ENCODE results near the gene LPP.
A peak's percentile ranks its signal among the peaks of the same experiment; 100 is the strongest.
"Not testable (repeated sequence)": the region's sequence is repeated elsewhere in the genome, so short reads cannot be mapped to it uniquely, and the experiment has no call there.

Gene LPP, protein sequence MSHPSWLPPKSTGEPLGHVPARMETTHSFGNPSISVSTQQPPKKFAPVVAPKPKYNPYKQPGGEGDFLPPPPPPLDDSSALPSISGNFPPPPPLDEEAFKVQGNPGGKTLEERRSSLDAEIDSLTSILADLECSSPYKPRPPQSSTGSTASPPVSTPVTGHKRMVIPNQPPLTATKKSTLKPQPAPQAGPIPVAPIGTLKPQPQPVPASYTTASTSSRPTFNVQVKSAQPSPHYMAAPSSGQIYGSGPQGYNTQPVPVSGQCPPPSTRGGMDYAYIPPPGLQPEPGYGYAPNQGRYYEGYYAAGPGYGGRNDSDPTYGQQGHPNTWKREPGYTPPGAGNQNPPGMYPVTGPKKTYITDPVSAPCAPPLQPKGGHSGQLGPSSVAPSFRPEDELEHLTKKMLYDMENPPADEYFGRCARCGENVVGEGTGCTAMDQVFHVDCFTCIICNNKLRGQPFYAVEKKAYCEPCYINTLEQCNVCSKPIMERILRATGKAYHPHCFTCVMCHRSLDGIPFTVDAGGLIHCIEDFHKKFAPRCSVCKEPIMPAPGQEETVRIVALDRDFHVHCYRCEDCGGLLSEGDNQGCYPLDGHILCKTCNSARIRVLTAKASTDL

DNA sequence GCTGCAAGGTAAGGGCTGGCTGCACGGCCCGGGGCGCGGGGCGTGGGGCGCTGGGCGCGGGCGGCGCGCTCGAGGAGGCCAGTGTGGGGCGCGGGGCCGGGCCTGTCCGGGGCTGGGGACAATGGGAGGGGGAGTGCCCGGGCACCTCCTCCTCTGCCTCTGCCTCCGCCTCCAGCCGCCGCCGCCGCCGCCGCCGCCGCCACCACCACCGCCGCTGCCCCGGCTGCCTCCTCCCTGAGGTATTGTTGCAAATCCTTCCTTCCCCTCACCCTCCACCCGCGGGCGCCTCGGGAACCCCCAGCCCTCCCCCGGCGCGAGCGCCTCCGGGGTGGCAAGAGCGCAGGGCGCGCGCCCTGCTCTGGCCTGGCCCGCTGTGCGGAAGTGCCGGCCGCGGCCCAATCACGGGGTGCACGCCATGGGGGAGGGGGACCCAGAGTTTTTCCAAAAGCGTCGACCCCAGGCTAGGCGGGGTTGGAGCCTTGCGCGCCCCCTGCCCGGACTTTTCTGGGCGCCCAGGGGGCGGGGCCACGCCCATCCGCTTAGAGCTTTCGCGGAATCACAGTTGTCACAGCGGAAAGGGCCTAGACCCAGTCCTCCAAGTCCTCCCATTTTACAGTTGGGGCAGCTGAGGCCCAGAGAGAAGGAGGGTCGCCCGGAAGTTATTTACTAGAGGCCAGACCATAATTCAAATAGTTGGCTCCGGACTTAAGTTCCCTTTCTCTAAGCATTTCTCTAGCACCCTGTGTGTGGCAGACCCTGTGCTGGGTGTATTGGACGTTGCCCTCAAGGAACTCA is at the start of gene LPP:
TSS of gene LPP (plus strand) at position 144 of the 795 bp plus-strand sequence. CDS start 251,964 bp downstream, outside the sequence.
- DNase-seq (ENCODE audit: low spot score), result peak; percentile 72

DNA sequence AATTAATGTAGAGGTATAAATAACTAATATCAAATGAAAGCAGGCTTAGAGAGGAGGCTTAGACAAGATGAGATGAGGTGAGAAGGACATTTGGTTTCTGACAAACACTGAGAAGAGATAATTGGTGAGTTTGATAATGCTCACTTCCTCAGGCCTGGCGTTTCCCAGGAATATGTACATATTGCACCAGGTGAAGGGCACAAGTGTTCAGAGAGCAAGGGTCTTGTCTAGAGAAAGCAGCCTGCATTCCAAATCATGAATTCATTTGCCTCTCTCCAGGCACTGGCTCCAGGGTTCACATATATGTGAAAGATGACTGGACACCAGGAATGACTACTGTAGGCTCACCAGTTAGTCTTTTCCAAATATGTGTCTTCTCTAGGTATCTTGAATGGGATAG is 48.0 kb upstream of the LPP start:
- no peak for DNase-seq (ENCODE audit: low spot score)

DNA sequence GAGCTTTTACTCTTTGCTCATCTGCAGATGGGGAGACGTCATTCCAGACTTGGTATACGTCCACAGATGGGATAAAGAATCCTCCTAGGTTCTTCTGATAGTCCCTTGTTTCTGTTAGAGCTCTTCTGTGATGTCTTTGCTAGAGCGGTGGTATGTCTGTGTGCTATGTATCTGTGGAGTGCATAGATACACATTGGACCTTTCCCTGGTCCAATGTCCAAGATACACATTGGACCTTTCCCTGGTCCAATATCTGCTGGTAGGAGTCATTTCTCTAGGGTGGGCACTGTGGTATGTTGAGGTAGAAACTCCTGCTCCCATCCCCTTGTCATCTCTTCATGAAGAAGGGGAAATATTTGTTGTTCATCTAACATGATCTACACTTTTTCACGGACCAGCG is 47.5 kb upstream of the LPP start:
- DNase-seq (ENCODE audit: low spot score), result no peak

DNA sequence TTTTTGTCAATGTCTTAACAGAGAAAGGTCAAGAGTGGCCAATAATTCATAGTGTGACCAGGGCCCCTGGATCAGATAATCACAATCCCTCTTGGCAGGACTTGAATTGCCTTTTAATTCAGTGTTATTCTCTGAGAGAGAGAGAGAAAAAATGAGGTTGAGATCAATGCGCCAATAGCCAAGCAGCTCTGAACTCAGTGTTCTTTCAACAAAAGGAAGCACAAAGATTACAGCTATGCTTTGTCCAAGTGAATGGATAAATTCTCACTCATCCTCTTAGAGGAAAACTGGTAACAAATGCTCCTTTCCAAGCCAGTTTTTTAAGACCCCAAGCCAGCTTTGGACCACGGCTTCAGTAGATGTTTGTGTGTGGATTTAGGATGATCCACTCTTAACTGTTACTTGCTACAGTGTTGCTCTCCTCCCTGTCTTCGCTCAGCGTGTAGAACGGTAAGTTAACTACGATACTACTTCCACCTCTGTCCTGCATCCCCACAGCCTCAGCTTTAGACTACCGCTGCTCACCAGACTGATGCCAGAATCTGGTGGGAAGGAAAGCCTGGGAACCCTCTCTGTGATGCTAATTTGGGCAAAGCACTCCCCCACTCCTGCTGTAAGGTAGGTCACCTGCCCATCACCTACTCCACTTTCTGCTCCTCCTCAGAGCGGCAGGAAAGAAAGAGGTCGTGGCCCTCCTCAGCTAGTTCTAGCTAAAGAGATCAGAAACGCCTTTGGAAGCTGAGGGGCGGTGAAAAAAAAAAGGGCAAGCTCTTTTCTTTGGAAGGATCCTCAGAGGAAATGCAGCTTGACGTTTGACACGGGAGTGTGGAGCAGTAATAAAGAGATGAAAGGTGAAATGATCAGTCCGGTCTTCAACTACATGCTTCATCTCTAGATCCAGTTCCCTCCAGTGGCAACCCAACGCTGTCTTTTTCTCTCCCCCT is 46.8 kb upstream of the LPP start:
- DNase-seq (ENCODE audit: low spot score), result no peak

DNA sequence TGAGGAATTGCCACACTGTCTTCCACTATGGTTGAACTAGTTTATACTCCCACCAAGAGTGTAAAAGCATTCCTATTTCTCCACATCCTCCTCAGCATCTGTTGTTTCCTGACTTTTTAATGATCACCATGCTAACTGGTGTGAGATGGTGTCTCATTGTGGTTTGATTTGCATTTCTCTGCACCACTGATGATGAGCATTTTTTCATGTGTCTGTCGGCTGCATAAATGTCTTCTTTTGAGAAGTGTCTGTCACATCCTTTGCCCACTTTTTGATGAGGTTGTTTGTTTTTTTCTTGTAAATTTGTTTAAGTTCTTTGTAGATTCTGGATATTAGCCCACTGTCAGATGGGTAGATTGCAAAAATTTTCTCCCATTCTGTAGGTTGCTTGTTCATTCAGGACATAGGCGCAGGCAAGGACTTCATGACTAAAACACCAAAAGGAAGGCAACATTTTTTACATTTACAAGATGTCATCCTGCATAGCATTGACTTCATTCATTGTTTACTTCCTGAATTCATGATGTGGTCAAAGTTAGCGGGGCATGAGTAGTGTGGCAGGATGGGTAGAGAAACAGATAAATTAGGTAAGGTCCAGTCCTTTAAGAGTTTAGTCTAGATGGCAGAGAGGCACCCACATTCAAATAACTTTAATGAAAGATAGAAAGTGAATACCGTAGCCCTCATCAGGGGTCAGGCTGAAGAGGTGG is 45.1 kb upstream of the LPP start:
- DNase-seq (ENCODE audit: low spot score), result no peak

DNA sequence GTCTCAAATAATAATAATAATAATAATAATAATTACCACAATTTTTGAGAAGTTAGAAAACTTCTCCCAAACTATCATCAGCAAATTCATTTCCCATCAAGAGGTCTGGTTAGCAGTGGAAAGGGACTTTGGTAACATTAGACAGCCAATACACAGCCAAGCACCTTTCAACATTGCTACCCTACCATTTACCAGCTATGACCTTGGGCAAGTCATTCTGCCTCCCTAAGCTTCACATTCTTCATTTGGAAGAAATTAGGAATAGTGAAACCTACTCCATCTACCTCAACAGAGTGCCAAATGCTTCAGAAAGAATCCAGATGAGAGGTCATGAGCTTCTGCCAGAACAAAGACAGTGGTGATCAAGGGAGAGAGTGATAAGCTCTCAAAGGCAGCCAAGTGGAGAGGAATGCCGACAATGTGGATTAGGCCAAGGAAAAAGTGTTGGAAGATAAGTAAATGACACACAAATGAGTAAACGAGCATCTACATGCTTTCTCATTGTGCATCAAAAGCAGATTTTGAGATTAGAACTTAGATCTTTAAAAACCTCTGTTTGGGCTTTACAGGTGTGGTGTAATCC is 42.9 kb upstream of the LPP start:
- no peak for DNase-seq (ENCODE audit: low spot score)

DNA sequence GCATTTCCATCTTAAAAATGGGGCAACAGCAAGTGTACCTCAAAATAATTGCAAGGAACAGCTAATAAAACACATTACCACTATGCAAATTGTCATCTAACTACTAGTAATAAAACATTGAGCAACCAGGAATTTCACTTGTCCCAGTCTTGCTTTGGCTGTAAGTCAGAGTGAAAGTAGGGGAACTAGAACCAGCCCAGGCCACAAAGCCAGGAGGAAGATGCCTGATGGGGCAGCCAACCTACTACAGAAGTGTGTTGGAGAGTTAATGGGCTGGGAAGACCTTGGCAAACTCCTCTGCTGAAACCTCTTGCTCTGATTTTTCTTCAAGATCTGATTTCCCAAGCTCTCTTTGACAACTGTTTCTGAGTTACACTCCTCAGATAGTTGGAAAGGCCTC is 40.2 kb upstream of the LPP start:
- DNase-seq (ENCODE audit: low spot score), result no peak

DNA sequence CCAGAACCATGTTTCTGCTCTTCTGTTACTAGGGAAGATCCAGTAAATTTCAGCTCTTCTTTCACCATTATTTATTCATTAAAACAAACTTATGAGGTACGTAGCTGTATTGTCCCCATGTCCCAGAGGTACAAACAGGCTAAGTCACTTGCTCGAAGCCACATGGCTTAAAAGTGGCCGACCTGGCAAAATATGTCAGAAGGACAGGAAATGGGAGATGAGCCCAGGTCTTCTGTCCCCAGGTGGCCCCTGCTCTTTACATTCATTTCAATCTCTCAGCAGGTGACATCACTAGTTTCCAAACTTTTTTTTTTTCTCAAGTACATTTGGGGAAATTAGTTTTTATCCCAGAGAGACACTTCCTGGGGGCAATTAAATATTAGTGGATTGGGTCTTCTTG is 34.1 kb upstream of the LPP start:
- no peak for DNase-seq (ENCODE audit: low spot score)

DNA sequence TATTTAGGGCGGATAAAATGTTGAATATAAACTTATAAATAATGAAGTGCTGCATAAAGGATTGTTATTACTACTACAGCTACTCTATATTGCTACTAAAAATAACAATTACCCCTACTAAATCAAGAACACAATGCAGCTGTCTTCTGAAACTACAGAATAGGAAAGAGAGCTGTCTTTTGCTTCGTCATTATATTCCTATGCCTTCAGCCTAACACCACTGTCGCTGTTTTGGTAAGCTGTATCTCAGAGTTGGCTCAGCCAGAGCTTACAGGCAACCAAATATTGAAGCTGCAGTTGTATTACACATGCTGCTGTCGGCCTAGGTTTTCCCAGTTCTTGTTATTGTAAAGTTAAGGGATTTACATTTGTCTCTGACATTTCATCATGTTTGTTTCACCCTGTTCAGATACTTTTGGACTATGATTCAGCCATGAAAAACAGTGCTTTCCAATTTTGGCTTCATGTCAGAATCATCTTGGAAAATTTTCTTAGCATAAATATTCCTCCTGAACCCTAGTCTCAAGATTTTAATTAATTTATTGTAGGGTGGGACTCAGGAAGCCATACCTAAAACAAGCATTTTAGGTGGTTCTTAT is 31.3 kb upstream of the LPP start:
- DNase-seq (ENCODE audit: low spot score), result no peak

DNA sequence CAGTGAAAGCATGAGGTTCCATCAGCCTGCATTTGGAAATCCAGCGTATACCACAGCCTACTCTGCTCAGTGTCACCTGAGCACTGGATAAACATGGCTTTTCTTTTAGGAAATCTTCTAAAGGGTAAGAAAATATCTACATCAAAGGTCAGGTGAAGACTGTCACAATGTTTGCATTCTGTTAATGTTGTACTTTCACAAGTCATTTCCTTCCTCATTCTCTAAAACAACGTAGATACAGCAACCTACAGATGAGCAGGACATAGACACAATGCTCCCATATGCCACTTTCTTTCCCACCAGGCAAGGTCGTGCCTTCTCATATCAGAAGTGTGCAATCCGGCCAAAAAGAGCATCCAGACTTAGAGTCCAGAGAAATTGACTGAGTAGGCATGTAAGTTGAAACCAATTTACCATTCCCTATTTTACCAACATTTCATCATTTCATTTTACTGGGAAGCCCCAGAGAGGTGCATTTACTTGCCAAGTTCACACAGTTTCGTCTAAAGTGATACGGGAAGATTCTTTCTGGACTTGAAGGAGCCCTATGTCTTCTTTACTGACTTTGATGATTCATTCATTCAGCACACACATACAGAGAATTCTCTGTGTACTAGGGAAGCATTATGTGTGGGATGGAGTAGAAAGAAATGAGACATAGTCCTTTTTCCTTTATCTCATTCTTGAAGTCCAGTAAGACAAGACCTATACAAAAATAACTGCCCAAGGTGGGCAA is 30.6 kb upstream of the LPP start:
- DNase-seq (ENCODE audit: low spot score), result no peak

DNA sequence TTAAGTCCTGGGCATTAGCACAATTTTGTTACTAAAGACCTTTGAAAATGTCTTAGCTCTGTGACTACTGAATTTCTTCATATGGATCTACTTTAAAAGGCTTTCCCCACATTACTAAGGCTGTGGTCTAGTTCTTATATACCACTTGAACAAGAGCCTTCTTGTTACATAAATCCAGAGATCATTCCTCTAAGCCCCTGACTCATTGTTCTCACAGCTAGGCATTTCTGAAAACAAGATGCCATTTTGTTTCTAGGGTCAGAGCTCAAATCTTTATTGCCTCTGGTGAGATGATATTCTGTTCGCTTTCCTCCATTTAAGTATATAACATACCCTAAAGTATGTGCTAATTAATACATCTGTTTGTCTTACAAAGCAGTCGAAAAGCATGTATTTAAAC is 29.8 kb upstream of the LPP start:
- no peak for DNase-seq (ENCODE audit: low spot score)

DNA sequence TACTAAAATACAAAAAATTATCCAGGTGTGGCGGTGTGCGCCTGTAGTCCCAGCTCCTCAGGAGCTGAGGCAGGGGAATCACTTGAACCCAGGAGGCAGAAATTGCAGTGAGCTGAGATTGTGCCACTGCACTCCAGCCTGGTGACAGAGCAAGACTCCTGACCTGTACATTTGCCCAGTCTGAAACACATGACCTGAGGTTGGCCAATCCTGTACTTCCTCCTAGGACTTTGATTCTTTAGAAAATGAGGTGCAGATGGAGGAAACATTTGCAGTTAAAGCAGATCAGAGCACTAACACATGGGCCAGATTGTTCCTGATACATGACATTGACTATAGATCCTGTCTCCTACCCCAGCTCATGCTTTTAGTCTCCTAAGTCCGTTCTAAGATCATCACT is 28.9 kb upstream of the LPP start:
- DNase-seq (ENCODE audit: low spot score), result no peak

DNA sequence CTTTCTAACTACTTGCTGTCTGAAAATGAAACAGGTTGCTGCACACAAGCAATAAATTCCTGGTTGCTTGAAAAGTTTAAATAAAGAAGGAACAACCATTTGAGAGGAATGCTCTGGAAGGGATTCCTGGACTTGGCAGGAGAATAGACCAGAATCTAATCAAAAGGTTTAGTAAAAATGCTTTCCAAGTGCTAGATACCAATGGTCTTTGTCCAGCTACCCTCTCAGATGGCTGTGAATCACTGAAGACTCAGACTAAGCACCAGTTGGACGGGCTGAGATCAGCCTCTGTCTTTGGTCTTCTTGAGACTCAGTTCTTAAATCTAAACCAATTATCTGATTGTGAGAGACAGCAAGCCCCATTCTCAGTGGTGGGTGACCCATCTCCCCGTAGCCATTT is 27.7 kb upstream of the LPP start:
- DNase-seq (ENCODE audit: low spot score), result no peak

DNA sequence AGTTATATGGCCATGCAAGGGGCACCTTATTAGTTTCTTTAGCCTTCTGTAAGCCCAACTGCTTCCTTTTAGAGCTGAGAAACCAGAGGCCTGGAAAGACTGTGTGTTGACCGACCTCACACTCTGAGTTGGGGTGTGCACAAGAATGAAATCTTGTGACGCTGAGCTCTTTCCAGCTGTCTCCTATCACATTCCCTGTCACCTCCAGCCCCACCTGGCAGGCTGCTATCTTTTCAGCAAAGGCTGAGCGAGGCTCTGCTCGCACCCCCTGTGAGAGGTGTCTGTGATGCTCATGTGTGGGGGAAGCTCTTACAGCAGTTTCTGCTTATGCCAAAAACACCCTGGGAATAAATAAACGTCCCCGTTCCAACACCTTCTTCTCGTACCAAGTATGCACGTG is 27.0 kb upstream of the LPP start:
- DNase-seq (ENCODE audit: low spot score), result no peak

DNA sequence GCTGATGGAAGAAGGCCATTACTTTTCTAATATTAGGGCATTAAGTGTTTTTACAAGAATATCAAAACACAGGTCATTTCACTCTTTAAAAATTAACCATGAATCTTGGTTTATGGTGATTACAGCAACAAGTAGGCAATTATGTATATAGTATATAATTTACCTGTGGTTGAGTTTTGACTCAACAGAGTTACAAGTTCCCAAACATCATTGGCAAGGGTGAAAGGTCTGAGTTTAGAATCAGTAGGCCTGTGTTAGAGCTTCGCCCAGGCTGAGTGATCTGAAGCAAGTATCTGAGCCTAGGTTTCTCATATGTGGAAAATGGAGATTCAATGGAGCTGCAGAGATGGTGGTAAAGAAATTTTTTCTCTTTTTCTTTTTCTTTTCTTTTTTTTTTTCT is 25.1 kb upstream of the LPP start:
- no peak for DNase-seq (ENCODE audit: low spot score)

DNA sequence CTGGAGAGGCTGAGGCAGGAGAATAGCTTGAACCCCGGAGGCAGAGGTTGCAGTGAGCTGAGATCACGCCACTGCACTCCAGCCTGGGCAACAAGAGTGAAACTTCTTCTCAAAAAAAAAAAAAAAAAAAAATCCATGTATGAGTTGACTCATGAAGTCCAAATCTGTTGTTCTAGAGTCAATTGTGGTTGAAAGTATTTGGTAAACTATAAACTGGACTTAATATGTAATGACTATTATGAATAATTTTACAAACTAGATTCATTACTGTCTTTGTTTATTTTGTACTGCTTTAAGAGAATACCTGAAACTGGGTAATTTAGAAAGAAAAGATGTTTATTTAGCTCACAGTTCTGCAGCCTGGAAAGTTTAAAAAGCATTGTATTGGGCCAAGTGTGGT is 22.9 kb upstream of the LPP start:
- DNase-seq (ENCODE audit: low spot score), result not testable (repeated sequence)

DNA sequence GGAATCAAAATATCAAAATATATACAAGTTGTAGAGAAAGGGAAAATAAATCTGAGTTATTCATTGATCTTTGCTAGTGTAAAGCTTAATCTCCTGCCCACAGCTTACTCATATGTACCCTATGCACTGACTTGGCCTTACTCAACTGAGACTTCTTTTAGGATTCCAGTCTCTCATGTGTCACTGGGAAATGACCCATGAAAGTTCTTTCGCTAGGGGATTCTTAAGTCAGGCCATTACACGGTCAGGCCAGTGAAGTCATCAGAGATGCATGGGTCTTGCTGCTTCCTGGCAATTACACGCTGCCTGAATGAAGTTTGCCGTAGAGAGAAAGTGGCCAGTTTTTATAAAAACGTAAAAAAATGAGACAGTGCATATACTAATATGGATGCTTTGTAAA is 20.7 kb upstream of the LPP start:
- no peak for DNase-seq (ENCODE audit: low spot score)

DNA sequence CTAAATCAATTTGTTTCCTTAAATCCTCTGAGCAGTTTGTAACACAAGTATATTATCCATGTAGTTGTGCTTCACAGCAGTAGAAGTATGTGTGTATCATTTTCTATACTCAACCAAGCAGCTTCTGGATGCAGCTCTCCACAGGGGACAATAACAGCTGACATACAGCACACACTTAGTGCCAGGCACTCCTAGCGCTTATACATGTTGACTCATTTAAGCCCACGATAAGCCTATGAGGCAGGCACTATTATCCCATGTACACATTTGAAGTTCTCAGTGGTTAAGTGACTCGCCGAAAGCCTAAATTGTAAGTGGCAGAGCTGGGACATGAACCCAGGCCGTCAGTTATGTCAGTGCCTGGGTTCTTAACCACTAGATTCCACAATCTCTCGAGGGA is 20.3 kb upstream of the LPP start:
- DNase-seq (ENCODE audit: low spot score), result no peak

DNA sequence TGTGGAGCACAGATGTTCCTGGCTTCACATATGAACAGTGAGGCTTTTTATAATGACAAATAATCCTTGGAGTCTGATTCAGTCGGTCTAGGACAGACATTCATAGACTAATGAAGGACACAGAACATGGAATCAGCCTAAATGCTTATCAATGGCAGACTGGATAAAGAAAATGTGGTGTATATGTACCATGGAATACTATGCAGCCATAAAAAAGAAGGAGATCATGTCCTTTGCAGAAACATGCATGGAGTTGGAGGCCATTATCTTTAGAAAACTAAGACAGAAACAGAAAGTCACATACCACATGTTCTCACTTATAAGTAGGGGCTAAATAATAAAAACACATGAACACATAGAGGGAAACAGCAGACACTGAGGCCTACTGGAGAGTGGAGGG is 19.9 kb upstream of the LPP start:
- DNase-seq (ENCODE audit: low spot score), result no peak

DNA sequence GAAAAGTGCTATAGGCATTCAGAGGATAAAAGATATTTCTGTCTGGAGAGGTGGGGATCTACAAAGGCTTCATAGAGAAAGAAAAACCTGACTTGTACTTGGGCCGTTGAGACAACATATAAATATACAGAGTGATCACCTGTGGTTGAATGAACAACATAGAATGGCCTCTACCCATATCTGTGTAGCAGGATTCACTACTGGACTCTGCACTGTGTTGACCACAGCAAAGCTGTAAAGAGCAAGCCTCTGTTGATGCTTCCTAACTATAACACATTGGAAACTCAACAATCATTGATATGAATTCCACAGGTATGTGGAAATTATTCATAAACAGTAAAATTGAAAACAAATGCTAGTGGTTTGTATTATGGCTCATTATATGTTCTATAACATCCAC is 19.1 kb upstream of the LPP start:
- DNase-seq (ENCODE audit: low spot score), result no peak

Data from Ammon's horn (tissue), 1 donor.